ENCODE measurements around the gene TBX18.

GRCh38 chr6:84740385-84740784, 24.0 kb downstream of the TBX18 start:
- TF ChIP-seq CTCF (conservative IDR thresholded peaks at IDR 0.05), result no peak
- TF ChIP-seq ZFX (IDR thresholded peaks at IDR 0.05), result no peak

Data from C4-2B (cell line).